Coronary artery (tissue), 2 donors: ENCODE data around the gene CABLES1.

Experiments used
- DNase-seq: peaks from one replicate; pipeline ENCODE4 v3.0.0-alpha.2; 2017; ENCODE audit warnings: low spot score
- H3K27ac ChIP-seq, 2 donors: fragments of 200-600 bp; sonication (generic); one replicate each; pipeline ENCODE4 v1.5.1; 2016 to 2019
- H3K4me3 ChIP-seq: fragments of 200-600 bp; sonication (generic); 2 replicates; pipeline ENCODE4 v1.5.1; 2016; ENCODE audit warnings: mild to moderate bottlenecking, moderate library complexity
- TF ChIP-seq, protein P1 (sequence below): fragments of 200-600 bp; sonication (generic); IDR thresholded peaks from one replicate; pipeline ENCODE4 v1.5.1; 2019; ENCODE audit warnings: antibody characterized with exemption

Gene CABLES1

DNA sequence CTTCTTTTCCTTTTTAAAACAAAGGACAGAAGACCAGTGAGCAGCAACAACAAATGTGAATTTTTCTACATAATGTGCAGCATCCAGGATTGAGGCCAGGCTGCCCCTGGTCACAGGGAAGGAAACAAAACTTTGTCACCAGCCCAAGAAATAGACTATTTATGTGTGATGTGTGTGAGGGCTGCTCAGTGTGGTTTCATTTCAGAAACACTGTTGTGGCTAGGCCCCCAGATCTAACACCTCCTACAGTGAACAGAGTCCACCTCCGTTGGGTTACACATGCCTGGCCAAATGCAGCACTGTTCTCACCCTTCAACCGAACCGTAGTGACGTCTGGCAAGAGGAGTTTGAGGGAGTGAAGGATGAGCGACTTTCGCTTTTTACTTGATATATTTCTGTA lies 171.5 kb downstream of the CABLES1 start:
- TF ChIP-seq, protein P1, sequence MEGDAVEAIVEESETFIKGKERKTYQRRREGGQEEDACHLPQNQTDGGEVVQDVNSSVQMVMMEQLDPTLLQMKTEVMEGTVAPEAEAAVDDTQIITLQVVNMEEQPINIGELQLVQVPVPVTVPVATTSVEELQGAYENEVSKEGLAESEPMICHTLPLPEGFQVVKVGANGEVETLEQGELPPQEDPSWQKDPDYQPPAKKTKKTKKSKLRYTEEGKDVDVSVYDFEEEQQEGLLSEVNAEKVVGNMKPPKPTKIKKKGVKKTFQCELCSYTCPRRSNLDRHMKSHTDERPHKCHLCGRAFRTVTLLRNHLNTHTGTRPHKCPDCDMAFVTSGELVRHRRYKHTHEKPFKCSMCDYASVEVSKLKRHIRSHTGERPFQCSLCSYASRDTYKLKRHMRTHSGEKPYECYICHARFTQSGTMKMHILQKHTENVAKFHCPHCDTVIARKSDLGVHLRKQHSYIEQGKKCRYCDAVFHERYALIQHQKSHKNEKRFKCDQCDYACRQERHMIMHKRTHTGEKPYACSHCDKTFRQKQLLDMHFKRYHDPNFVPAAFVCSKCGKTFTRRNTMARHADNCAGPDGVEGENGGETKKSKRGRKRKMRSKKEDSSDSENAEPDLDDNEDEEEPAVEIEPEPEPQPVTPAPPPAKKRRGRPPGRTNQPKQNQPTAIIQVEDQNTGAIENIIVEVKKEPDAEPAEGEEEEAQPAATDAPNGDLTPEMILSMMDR: no peak
- Histone ChIP-seq H3K27ac (no peak overlapping the region), H3K4me3 (no peak overlapping the region)
- no peak for DNase-seq

DNA sequence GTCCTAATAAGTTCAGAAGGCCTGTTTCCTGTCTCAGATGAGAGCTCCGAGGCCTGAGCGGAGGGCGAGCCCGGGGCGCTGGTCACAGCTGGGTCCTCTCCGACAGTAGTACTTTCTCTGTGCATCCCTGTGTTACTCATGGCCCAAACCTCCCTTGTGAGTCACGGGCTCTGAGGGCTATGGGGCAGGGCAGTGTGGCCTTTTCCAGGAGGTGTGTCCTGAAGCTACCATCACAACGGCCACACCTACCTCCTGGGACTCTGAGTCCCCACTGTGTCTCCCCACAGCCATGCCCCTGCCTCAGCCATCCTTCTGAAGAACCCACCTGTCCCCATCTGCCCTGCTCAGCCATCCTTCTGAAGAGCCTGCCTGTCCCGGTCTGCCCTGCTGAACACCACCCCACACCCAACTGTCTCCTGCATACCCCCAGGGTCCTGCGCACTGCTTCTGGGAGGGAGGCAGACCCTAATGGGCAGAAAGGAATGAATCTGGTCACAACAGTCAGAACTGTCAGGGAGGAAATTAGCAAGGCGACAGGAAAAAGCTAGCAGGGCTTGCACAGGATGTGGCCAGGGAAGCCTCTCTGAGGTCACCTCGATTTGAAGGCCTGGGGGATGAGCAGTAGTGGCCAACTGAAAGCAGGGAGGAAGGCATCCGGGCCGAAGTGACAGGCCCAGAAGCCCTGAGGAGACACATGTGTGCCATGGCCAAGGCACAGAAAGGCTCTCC lies 172.4 kb downstream of the CABLES1 start:
- TF ChIP-seq, protein P1: no peak
- no peak for DNase-seq
- Histone ChIP-seq H3K27ac (no peak overlapping the region), H3K4me3 (no peak overlapping the region)
